Stomach (tissue), 9 donors: ENCODE data around the gene DCXR. TPM values are rescaled to one million over a fixed set of nuclear protein-coding genes. Genes with fewer than 3 reads are reported as not detected.

ENCODE experiments used
- DNase-seq, 2 donors: peaks; one replicate each; pipeline versions ENCODE4 v3.0.0 to v3.0.0-alpha.2; 2013 to 2019
- H3K27ac ChIP-seq, 5 donors: fragments of 200-600 bp in 4 of 5; sonication (generic) in 4 of 5; one replicate each; pipeline ENCODE4 v1.5.1; 2013 to 2019; ENCODE audit warnings: mild to moderate bottlenecking in 1 of 5, moderate library complexity in 1 of 5
- H3K27me3 ChIP-seq, 3 donors: fragments of 200-600 bp; sonication (generic); one replicate each; pipeline ENCODE4 v1.5.1; 2017 to 2019; ENCODE audit warnings: mixed run types in 1 of 3
- H3K36me3 ChIP-seq, 4 donors: fragments of 200-600 bp; sonication (generic); 1 replicate in 3 of 4; 2 replicates in 1 of 4; pipeline ENCODE4 v1.5.1; 2016 to 2019
- H3K4me1 ChIP-seq, 4 donors: fragments of 200-600 bp; sonication (generic); one replicate each; pipeline ENCODE4 v1.5.1; 2016 to 2019
- H3K4me3 ChIP-seq, 4 donors: fragments of 200-600 bp; sonication (generic) in 3 of 4; one replicate each; pipeline ENCODE4 v1.5.1; 2016 to 2019; ENCODE audit warnings: mild to moderate bottlenecking in 1 of 4
- H3K9me3 ChIP-seq, 4 donors: fragments of 200-600 bp; sonication (generic); one replicate each; pipeline ENCODE4 v1.5.1; 2016 to 2019
- CTCF ChIP-seq, 7 experiments: fragments of 450-650 bp in 4 of 7; fragments of 200-600 bp in 3 of 7; sonication (generic) in 3 of 7; IDR thresholded peaks; one replicate each; pipeline ENCODE4 v1.5.1; 2016 to 2019; ENCODE audit warnings: antibody characterized with exemption in 7 of 7, control low read depth in 2 of 7, mild to moderate bottlenecking in 1 of 7
- EP300 ChIP-seq: sonication (generic); formaldehyde crosslinking; IDR thresholded peaks from one replicate; pipeline ENCODE4 v1.6.1; 2017; ENCODE audit warnings: antibody characterized with exemption
- POLR2A ChIP-seq, 4 donors: fragments of 450-650 bp; IDR thresholded peaks; one replicate each; pipeline ENCODE4 v1.6.1; 2016; ENCODE audit warnings: antibody characterized with exemption in 4 of 4, control low read depth in 2 of 4, mild to moderate bottlenecking in 1 of 4, moderate library complexity in 1 of 4
- POLR2AphosphoS5 ChIP-seq, 3 donors: sonication (generic); formaldehyde crosslinking; IDR thresholded peaks; one replicate each; pipeline ENCODE4 v1.6.1; 2016; ENCODE audit warnings: antibody characterized with exemption in 3 of 3
- WGBS, 5 donors: extraction: QIAGEN DNeasy Blood & Tissue Kit in 3 of 5; methylation state at CpG; one replicate each; pipeline versions ENCODE4 v1.1.5 to v1.1.7; 2013 to 2018; 5-methylcytosine and 5-hydroxymethylcytosine counted together
- intact Hi-C: fragments of 100-400 bp; cut with DNase I; formaldehyde crosslinking; loops from one replicate; pipeline ENCODE4 v1.15.1; 2023; ENCODE audit warnings: low total_unique reads
- polyA plus RNA-seq, 3 donors: library from polyadenylated mRNA; stranded (reverse); fragments of 200-250 nt; gene quantifications; one replicate each; pipeline ENCODE4 v1.2.3, GENCODE V29; 2013
- total RNA-seq, 5 donors: library from RNA; depleted of rRNA; stranded (reverse); fragments of >200 nt; gene quantifications; one replicate each; pipeline versions ENCODE4 v1.1.0 to v1.2.3, GENCODE V29; 2014 to 2016
- donor health status: healthy with polysubstance abuse.
- donor health status: Bipolar disorder and iron deficiency.
- donor health status: healthy.

The DCXR gene
- total and polyA plus RNA-seq, 8 donors, result 11.1 to 461 (median 231) TPM

DNA sequence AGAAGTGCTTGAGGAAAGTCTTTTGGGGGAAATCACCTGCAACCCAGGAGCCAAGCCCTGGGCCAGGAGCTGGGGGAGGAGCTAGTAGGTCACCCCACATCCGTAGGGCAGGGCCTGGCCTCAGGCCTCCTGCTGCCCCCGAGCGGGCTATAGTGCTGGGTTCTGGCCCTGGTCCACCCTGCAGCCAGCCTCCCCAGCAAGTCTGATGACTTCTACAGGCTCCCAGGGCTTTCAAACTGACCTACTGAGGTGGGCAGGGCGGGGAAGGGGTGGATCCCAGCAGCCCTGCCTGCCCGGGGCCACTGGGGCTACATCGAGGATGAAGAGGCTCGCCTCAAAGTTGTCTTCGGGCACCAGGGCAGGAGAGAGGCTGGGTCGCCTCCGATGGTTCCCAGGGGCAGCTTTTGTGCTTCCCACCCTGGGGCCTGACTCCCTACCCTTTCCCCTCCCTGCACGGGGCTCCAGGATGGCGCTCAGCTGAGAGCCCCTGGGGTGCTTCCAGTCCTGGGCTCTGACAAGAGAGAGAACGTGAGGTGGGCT lies 19.8 kb downstream of the DCXR start:
- no peaks in the 10 kb centered on the region for H3K27me3 ChIP-seq
- peak overlapping the region in 1 of 5 donors; percentile 12 for H3K27ac ChIP-seq
- DNase-seq, result no peak
- H3K4me1 ChIP-seq, result peaks cover 29 to 61% (median 50%) of the 10 kb centered on the region in 4 donors
- intact Hi-C loops, result loop anchor here (5.0 kb wide), 1 partner anchor 55 kb away; the partner anchor contains the start of gene NOTUM
- no peaks in the 10 kb centered on the region for H3K9me3 ChIP-seq
- TF ChIP-seq EP300 (no peak), CTCF (IDR thresholded peaks at IDR 0.05) (no peak)
- H3K36me3 ChIP-seq, result peaks cover 0 to 23% (median 18%) of the 10 kb centered on the region in 4 donors
- no peak overlapping the region for H3K4me3 ChIP-seq
- WGBS, 5 donors, result 0 to 79% (median 57%) methylated on average over 1 to 13 of the region's 13 CpGs

DNA sequence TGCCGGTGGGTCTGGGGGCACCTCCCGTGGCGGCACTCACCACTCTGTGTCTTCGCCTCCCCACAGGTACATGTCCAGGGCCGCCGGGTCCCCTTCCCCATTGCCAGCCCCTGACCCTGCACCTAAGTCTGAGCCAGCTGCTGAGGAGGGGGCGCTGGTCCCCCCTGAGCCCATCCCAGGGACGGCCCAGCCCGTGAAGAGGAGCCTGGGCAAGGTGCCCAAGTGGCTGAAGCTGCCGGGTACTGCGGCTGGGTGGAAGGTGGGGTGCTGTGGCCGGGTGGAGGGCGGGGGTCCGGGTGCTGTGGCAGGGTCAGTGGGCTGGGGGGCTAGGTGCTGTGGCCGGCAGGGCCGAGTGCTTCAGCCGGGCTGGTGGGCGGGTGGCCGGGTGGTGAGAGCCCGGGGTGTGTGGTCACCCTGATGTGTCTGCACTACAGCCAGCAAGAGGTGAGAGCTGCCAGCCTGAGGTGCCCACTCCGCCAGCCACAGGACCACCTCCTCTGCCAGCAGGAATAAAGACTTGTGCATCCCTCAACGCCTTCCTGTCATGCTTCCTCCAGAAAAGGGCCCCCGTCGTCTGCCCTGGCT lies 20.5 kb downstream of the DCXR start:
- Histone ChIP-seq H3K4me3 (no peak overlapping the region), H3K4me1 (peaks cover 26 to 55% (median 47%) of the 10 kb centered on the region in 4 donors), H3K27ac (no peak overlapping the region), H3K9me3 (no peaks in the 10 kb centered on the region), H3K27me3 (no peaks in the 10 kb centered on the region), H3K36me3 (peaks cover 0 to 30% (median 23%) of the 10 kb centered on the region in 4 donors)
- TF ChIP-seq EP300 (no peak), POLR2AphosphoS5 (IDR thresholded peaks at IDR 0.05) (no peak), POLR2A (IDR thresholded peaks at IDR 0.05) (no peak), CTCF (IDR thresholded peaks at IDR 0.05) (no peak)
- intact Hi-C loops, result loop anchor here (5.0 kb wide), 1 partner anchor 55 kb away; the partner anchor contains the start of gene NOTUM
- WGBS, 5 donors, result 62 to 85% (median 83%) methylated on average over 8 to 24 of the region's 24 CpGs
- no peak for DNase-seq

- WGBS, 5 donors, result 88 to 91% (median 90%) methylated on average over 8 to 28 of the region's 28 CpGs
- H3K9me3 ChIP-seq, result no peaks in the 10 kb centered on the region
- intact Hi-C loops, result loop anchor here (5.0 kb wide), 1 partner anchor 54 kb away; the partner anchor contains the start of gene NOTUM
- H3K4me1 ChIP-seq, result peaks cover 19 to 48% (median 40%) of the 10 kb centered on the region in 4 donors
- no peak overlapping the region for H3K4me3 ChIP-seq
- peaks cover 0 to 37% (median 30%) of the 10 kb centered on the region in 4 donors for H3K36me3 ChIP-seq
- no peak overlapping the region for H3K27ac ChIP-seq
- no peak for TF ChIP-seq CTCF (IDR thresholded peaks at IDR 0.05)
- no peak for TF ChIP-seq EP300
- no peak for TF ChIP-seq POLR2AphosphoS5 (IDR thresholded peaks at IDR 0.05)
- TF ChIP-seq POLR2A (IDR thresholded peaks at IDR 0.05), result no peak
- no peak for DNase-seq
- no peaks in the 10 kb centered on the region for H3K27me3 ChIP-seq
Observed at GRCh38 chr17:82016061-82016874, 21.2 kb downstream of the DCXR start.

DNA sequence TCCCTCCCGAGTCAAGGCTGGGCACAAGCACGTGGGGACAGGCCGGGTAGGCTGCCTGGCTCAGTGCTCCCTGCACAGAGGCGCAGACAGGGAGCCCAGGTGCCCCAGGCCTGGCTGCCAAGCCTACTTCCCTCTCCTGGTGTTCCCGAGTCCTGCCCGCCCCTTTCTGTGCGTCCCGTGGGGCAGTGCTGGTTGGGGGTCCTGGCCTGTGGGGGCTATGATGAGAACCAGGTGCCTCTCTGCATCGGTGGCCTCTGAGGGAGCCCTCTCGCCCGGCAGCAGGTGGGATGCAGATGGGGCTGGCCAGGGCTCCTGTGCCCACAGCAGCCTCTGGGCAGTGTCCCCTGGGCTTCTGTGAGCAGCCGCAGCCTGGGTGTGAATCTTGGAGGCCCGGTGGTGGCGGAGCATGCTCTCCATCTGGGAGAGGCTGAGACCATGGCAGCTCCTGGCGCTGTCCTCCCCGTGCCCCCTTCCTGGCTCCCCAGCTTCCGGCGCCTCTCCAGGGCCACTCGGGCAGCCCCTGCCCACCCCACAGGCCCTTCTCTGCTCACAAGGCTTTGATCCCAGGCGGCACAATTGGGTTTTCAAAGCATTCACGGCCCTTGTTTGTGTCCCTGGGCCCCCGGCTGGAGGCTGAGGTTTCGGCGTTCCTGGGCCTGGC lies 22.1 kb downstream of the DCXR start:
- intact Hi-C loops, result loop anchor here (5.0 kb wide), 1 partner anchor 53 kb away; the partner anchor contains the start of gene NOTUM
- no peak overlapping the region for H3K27ac ChIP-seq
- H3K9me3 ChIP-seq, result no peaks in the 10 kb centered on the region
- no peak for DNase-seq
- WGBS, 5 donors, result 76 to 88% (median 86%) methylated on average over 10 to 24 of the region's 24 CpGs
- TF ChIP-seq POLR2AphosphoS5 (IDR thresholded peaks at IDR 0.05), result no peak
- no peak for TF ChIP-seq POLR2A (IDR thresholded peaks at IDR 0.05)
- no peak for TF ChIP-seq CTCF (IDR thresholded peaks at IDR 0.05)
- no peak for TF ChIP-seq EP300
- peaks cover 0 to 45% (median 37%) of the 10 kb centered on the region in 4 donors for H3K36me3 ChIP-seq
- peaks cover 15 to 40% (median 32%) of the 10 kb centered on the region in 4 donors for H3K4me1 ChIP-seq
- no peaks in the 10 kb centered on the region for H3K27me3 ChIP-seq
- H3K4me3 ChIP-seq, result no peak overlapping the region
